Stimulated activated CD8-positive, alpha-beta memory T cell treated with anti-CD3 and anti-CD28 coated beads, Interleukin-2, amount 100 ng/mL, for 48 hours (primary cell): ENCODE results near the gene ALDH1L2.

Experiments
- DNase-seq, 2 donors: peaks; one replicate each; pipeline ENCODE4 v3.0.0-alpha.2; 2020; ENCODE audit warnings: low read depth in 2 of 2

ALDH1L2 gene

GRCh38 chr12:105083551-105084105, 630 bp downstream of the ALDH1L2 start:
- DNase-seq, result no peak

- DNase-seq, result no peak
These were observed 1.2 kb downstream of the ALDH1L2 start for GRCh38 chr12:105083031-105083430.

- no peak for DNase-seq
These were observed 5.3 kb downstream of the ALDH1L2 start for GRCh38 chr12:105078712-105079570.

GRCh38 chr12:105077435-105077834, 6.8 kb downstream of the ALDH1L2 start:
- DNase-seq, result no peak

- no peak for DNase-seq
These were observed 7.3 kb downstream of the ALDH1L2 start for GRCh38 chr12:105076913-105077312.

GRCh38 chr12:105076098-105076497, 8.2 kb downstream of the ALDH1L2 start:
- DNase-seq, result no peak

GRCh38 chr12:105072888-105073488, 11.3 kb downstream of the ALDH1L2 start:
- DNase-seq, result no peak

- no peak for DNase-seq
These were observed 12.3 kb downstream of the ALDH1L2 start for GRCh38 chr12:105071981-105072380.

- DNase-seq, result no peak
These were observed 14.1 kb downstream of the ALDH1L2 start for GRCh38 chr12:105069936-105070702.

- no peak for DNase-seq
These were observed 16.7 kb downstream of the ALDH1L2 start for GRCh38 chr12:105067511-105068031.

GRCh38 chr12:105064564-105065178, 19.6 kb downstream of the ALDH1L2 start:
- no peak for DNase-seq

GRCh38 chr12:105060715-105061378, 23.4 kb downstream of the ALDH1L2 start:
- no peak for DNase-seq

- no peak for DNase-seq
These were observed 27.1 kb downstream of the ALDH1L2 start for GRCh38 chr12:105057174-105057573.

- peak; percentile 39 to 60 for DNase-seq
These were observed 31.1 kb downstream of the ALDH1L2 start for GRCh38 chr12:105053116-105053572.

GRCh38 chr12:105051981-105052380, 32.3 kb downstream of the ALDH1L2 start:
- DNase-seq, result no peak

GRCh38 chr12:105048315-105048714, 35.9 kb downstream of the ALDH1L2 start:
- DNase-seq, result no peak

GRCh38 chr12:105047308-105047707, 37.0 kb downstream of the ALDH1L2 start:
- DNase-seq, result no peak

- no peak for DNase-seq
These were observed 43.1 kb downstream of the ALDH1L2 start for GRCh38 chr12:105041186-105041585.

GRCh38 chr12:105040476-105040875, 43.8 kb downstream of the ALDH1L2 start:
- DNase-seq, result no peak

GRCh38 chr12:105036937-105037649, 47.2 kb downstream of the ALDH1L2 start:
- DNase-seq, result no peak
